ENCODE data around the gene MED13. TPM values are rescaled to one million over a fixed set of nuclear protein-coding genes. Genes with fewer than 3 reads are reported as not detected.

The MED13 gene
- total and polyA plus RNA-seq, 9 of the 15 experiments (the other 6 are each of a cell fraction or from before 2014, with no cell fraction given), result 5.4 to 48.4 (median 28.2) TPM

- TF ChIP-seq ZBTB33 (CRISPR knock-in tag; IDR thresholded peaks at IDR 0.05) (no peak), KLF16 (IDR thresholded peaks at IDR 0.05) (no peak), SMARCC2 (IDR thresholded peaks at IDR 0.05; ENCODE audit: low read depth) (no peak), TSC22D4 (tag; IDR thresholded peaks at IDR 0.05) (no peak), NR4A1 (CRISPR knock-in tag; IDR thresholded peaks at IDR 0.05) (no peak), NR4A1 (tag; IDR thresholded peaks at IDR 0.05) (no peak), ARID2 (IDR thresholded peaks at IDR 0.05) (0 out of 2 replicates have a peak, but pooled peaks have one; percentile 5), ZKSCAN3 (CRISPR knock-in tag; IDR thresholded peaks at IDR 0.05) (no peak), MEIS2 (IDR thresholded peaks at IDR 0.05; ENCODE audit: partially characterized antibody) (peak; percentile 26), ZNF408 (CRISPR knock-in tag; IDR thresholded peaks at IDR 0.05; ENCODE audit: low read depth) (no peak), ZNF395 (CRISPR knock-in tag; IDR thresholded peaks at IDR 0.05) (no peak), BCL6 (CRISPR knock-in tag; IDR thresholded peaks at IDR 0.05) (no peak)
- TF ChIP-seq, protein P1, sequence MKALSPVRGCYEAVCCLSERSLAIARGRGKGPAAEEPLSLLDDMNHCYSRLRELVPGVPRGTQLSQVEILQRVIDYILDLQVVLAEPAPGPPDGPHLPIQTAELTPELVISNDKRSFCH (CRISPR knock-in tag; IDR thresholded peaks at IDR 0.05), result peak; percentile 50; the same call in 1 of the 2 replicates
- TF ChIP-seq, protein P1 (tag; IDR thresholded peaks at IDR 0.05), result no peak
- TF ChIP-seq, protein P2, sequence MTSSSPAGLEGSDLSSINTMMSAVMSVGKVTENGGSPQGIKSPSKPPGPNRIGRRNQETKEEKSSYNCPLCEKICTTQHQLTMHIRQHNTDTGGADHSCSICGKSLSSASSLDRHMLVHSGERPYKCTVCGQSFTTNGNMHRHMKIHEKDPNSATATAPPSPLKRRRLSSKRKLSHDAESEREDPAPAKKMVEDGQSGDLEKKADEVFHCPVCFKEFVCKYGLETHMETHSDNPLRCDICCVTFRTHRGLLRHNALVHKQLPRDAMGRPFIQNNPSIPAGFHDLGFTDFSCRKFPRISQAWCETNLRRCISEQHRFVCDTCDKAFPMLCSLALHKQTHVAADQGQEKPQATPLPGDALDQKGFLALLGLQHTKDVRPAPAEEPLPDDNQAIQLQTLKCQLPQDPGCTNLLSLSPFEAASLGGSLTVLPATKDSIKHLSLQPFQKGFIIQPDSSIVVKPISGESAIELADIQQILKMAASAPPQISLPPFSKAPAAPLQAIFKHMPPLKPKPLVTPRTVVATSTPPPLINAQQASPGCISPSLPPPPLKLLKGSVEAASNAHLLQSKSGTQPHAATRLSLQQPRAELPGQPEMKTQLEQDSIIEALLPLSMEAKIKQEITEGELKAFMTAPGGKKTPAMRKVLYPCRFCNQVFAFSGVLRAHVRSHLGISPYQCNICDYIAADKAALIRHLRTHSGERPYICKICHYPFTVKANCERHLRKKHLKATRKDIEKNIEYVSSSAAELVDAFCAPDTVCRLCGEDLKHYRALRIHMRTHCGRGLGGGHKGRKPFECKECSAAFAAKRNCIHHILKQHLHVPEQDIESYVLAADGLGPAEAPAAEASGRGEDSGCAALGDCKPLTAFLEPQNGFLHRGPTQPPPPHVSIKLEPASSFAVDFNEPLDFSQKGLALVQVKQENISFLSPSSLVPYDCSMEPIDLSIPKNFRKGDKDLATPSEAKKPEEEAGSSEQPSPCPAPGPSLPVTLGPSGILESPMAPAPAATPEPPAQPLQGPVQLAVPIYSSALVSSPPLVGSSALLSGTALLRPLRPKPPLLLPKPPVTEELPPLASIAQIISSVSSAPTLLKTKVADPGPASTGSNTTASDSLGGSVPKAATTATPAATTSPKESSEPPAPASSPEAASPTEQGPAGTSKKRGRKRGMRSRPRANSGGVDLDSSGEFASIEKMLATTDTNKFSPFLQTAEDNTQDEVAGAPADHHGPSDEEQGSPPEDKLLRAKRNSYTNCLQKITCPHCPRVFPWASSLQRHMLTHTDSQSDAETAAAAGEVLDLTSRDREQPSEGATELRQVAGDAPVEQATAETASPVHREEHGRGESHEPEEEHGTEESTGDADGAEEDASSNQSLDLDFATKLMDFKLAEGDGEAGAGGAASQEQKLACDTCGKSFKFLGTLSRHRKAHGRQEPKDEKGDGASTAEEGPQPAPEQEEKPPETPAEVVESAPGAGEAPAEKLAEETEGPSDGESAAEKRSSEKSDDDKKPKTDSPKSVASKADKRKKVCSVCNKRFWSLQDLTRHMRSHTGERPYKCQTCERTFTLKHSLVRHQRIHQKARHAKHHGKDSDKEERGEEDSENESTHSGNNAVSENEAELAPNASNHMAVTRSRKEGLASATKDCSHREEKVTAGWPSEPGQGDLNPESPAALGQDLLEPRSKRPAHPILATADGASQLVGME (CRISPR knock-in tag; IDR thresholded peaks at IDR 0.05), result no peak
- TF ChIP-seq, protein P3, sequence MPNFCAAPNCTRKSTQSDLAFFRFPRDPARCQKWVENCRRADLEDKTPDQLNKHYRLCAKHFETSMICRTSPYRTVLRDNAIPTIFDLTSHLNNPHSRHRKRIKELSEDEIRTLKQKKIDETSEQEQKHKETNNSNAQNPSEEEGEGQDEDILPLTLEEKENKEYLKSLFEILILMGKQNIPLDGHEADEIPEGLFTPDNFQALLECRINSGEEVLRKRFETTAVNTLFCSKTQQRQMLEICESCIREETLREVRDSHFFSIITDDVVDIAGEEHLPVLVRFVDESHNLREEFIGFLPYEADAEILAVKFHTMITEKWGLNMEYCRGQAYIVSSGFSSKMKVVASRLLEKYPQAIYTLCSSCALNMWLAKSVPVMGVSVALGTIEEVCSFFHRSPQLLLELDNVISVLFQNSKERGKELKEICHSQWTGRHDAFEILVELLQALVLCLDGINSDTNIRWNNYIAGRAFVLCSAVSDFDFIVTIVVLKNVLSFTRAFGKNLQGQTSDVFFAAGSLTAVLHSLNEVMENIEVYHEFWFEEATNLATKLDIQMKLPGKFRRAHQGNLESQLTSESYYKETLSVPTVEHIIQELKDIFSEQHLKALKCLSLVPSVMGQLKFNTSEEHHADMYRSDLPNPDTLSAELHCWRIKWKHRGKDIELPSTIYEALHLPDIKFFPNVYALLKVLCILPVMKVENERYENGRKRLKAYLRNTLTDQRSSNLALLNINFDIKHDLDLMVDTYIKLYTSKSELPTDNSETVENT (CRISPR knock-in tag; IDR thresholded peaks at IDR 0.05), result no peak
Observed at GRCh38 chr17:62064029-62064790, 868 bp downstream of the MED13 start (continued).
